ENCODE data around the gene ORAI3. TPM values are rescaled to one million over a fixed set of nuclear protein-coding genes. Genes with fewer than 3 reads are reported as not detected.

ORAI3 gene
- total and polyA plus RNA-seq, 2 donors from 2014 or later: 23.1 to 32.3 TPM

- intact Hi-C loops (cut with DNase I): no loop called here
- Histone ChIP-seq H3K27ac (ENCODE audit: low read depth in 2 of 2, low read length in 2 of 2) (no peak overlapping the region), H3K9ac (ENCODE audit: low read length in 3 of 3) (no peak overlapping the region), H3K4me3 (ENCODE audit: low read length in 3 of 3) (no peak overlapping the region), H3K36me3 (ENCODE audit: control insufficient read depth in 2 of 3, insufficient read depth in 3 of 3, low read length in 3 of 3) (peaks cover 12 to 59% (median 33%) of the 10 kb centered on the region in 3 donors), H3K27me3 (ENCODE audit: control insufficient read depth, insufficient read depth, low read length) (no peaks in the 10 kb centered on the region), H3K9me3 (ENCODE audit: control insufficient read depth in 2 of 3, insufficient read depth in 1 of 3, low read length in 3 of 3) (no peaks in the 10 kb centered on the region), H3K4me1 (ENCODE audit: control insufficient read depth in 2 of 3, insufficient read depth in 2 of 3, low read depth in 1 of 3, low read length in 3 of 3) (no peaks in the 10 kb centered on the region)
- FAIRE-seq (no peak), DNase-seq (no peak)
- TF ChIP-seq, protein P1, sequence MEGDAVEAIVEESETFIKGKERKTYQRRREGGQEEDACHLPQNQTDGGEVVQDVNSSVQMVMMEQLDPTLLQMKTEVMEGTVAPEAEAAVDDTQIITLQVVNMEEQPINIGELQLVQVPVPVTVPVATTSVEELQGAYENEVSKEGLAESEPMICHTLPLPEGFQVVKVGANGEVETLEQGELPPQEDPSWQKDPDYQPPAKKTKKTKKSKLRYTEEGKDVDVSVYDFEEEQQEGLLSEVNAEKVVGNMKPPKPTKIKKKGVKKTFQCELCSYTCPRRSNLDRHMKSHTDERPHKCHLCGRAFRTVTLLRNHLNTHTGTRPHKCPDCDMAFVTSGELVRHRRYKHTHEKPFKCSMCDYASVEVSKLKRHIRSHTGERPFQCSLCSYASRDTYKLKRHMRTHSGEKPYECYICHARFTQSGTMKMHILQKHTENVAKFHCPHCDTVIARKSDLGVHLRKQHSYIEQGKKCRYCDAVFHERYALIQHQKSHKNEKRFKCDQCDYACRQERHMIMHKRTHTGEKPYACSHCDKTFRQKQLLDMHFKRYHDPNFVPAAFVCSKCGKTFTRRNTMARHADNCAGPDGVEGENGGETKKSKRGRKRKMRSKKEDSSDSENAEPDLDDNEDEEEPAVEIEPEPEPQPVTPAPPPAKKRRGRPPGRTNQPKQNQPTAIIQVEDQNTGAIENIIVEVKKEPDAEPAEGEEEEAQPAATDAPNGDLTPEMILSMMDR (IDR thresholded peaks at IDR 0.05; ENCODE audit: borderline replicate concordance, extremely low read depth, insufficient read depth): no peak
Measured at GRCh38 chr16:30971298-30971697, 22.4 kb downstream of the ORAI3 start.

GRCh38 chr16:30972872-30973271, 24.0 kb downstream of the ORAI3 start:
- intact Hi-C loops (cut with DNase I): no loop called here
- Histone ChIP-seq H3K27me3 (ENCODE audit: control insufficient read depth, insufficient read depth, low read length) (no peaks in the 10 kb centered on the region), H3K9ac (ENCODE audit: low read length in 3 of 3) (no peak overlapping the region), H3K27ac (ENCODE audit: low read depth in 2 of 2, low read length in 2 of 2) (no peak overlapping the region), H3K36me3 (ENCODE audit: control insufficient read depth in 2 of 3, insufficient read depth in 3 of 3, low read length in 3 of 3) (peaks cover 12 to 62% (median 37%) of the 10 kb centered on the region in 3 donors), H3K4me3 (ENCODE audit: low read length in 3 of 3) (no peak overlapping the region), H3K9me3 (ENCODE audit: control insufficient read depth in 2 of 3, insufficient read depth in 1 of 3, low read length in 3 of 3) (no peaks in the 10 kb centered on the region), H3K4me1 (ENCODE audit: control insufficient read depth in 2 of 3, insufficient read depth in 2 of 3, low read depth in 1 of 3, low read length in 3 of 3) (no peaks in the 10 kb centered on the region)
- no peak for DNase-seq
- FAIRE-seq: no peak
- TF ChIP-seq, protein P1 (IDR thresholded peaks at IDR 0.05; ENCODE audit: borderline replicate concordance, extremely low read depth, insufficient read depth): no peak

DNA sequence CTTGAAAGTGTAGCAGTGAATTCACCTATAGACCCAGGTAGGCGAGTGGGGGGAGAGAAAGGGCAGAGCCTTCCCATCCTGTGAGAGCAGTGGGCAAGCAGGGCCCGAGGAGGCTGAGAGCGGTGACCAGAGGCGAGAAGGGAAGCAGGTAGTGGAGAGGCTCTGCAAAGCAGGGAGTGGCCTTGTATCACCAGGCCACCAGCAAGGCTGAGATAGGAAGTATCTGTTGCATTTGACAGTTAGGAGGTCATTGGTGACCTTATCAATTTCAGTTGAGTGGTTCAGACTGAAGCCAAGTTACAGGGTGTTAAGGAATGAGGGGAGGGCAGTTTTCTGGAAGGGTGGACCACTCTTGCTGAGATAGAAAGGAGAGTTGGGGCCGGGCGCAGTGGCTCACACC, 25.5 kb downstream of the ORAI3 start:
- Histone ChIP-seq H3K27ac (ENCODE audit: low read depth in 2 of 2, low read length in 2 of 2) (no peak overlapping the region), H3K9ac (ENCODE audit: low read length in 3 of 3) (no peak overlapping the region), H3K4me3 (ENCODE audit: low read length in 3 of 3) (no peak overlapping the region), H3K4me1 (ENCODE audit: control insufficient read depth in 2 of 3, insufficient read depth in 2 of 3, low read depth in 1 of 3, low read length in 3 of 3) (no peaks in the 10 kb centered on the region), H3K27me3 (ENCODE audit: control insufficient read depth, insufficient read depth, low read length) (no peaks in the 10 kb centered on the region), H3K9me3 (ENCODE audit: control insufficient read depth in 2 of 3, insufficient read depth in 1 of 3, low read length in 3 of 3) (no peaks in the 10 kb centered on the region), H3K36me3 (ENCODE audit: control insufficient read depth in 2 of 3, insufficient read depth in 3 of 3, low read length in 3 of 3) (peaks cover 12 to 55% (median 36%) of the 10 kb centered on the region in 3 donors)
- DNase-seq: no peak
- intact Hi-C loops (cut with DNase I): no loop called here
- FAIRE-seq: no peak
- TF ChIP-seq, protein P1 (IDR thresholded peaks at IDR 0.05; ENCODE audit: borderline replicate concordance, extremely low read depth, insufficient read depth): no peak

GRCh38 chr16:30976486-30976885, 27.6 kb downstream of the ORAI3 start:
- Histone ChIP-seq H3K36me3 (ENCODE audit: control insufficient read depth in 2 of 3, insufficient read depth in 3 of 3, low read length in 3 of 3) (peaks cover 4 to 43% (median 32%) of the 10 kb centered on the region in 3 donors), H3K9me3 (ENCODE audit: control insufficient read depth in 2 of 3, insufficient read depth in 1 of 3, low read length in 3 of 3) (no peaks in the 10 kb centered on the region)
- intact Hi-C loops (cut with DNase I): no loop called here

More at GRCh38 chr16:30976486-30976885, 27.6 kb downstream of the ORAI3 start:
- H3K9ac ChIP-seq (ENCODE audit: low read length in 3 of 3): no peak overlapping the region
- TF ChIP-seq, protein P1 (IDR thresholded peaks at IDR 0.05; ENCODE audit: borderline replicate concordance, extremely low read depth, insufficient read depth): no peak
- DNase-seq (no peak), FAIRE-seq (no peak)
- no peaks in the 10 kb centered on the region for H3K4me1 ChIP-seq (ENCODE audit: control insufficient read depth in 2 of 3, insufficient read depth in 2 of 3, low read depth in 1 of 3, low read length in 3 of 3)
- H3K4me3 ChIP-seq (ENCODE audit: low read length in 3 of 3): no peak overlapping the region
- no peak overlapping the region for H3K27ac ChIP-seq (ENCODE audit: low read depth in 2 of 2, low read length in 2 of 2)
- no peaks in the 10 kb centered on the region for H3K27me3 ChIP-seq (ENCODE audit: control insufficient read depth, insufficient read depth, low read length)

Data from kidney (tissue), 14 donors.